ENCODE measurements around the gene ANP32A.

DNA sequence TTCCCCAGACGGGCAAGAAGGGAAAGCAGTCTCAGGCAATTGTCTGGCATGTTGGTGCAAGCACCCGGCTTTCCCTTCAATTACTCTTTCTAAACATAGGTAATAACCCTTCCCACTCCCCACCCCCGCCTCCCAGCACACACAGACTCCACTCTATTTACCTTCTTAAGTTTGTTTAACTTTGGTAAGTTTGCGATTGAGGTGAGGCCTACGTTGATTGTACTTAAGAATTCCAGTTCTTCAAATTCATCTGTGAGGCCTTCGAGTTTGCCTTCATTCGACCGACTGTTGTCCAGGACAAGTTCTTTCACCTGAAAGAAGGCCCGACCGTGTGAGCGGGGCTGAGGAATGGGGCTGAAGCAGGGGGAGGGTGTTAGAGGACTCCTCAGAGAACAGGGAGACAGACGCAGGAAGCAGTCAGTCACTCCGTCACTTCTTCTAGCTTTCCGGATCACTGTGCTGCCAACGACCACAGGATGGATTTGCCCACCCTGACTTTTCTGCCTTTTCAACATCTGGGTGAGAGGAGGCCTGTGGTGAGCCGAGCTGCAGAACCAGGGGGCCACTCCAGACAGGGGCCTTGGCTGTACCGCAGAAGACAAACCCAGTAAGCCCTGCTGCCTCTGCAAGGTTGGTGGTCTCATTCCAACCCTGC lies 33.0 kb downstream of the ANP32A start:
- TF ChIP-seq, protein P1, sequence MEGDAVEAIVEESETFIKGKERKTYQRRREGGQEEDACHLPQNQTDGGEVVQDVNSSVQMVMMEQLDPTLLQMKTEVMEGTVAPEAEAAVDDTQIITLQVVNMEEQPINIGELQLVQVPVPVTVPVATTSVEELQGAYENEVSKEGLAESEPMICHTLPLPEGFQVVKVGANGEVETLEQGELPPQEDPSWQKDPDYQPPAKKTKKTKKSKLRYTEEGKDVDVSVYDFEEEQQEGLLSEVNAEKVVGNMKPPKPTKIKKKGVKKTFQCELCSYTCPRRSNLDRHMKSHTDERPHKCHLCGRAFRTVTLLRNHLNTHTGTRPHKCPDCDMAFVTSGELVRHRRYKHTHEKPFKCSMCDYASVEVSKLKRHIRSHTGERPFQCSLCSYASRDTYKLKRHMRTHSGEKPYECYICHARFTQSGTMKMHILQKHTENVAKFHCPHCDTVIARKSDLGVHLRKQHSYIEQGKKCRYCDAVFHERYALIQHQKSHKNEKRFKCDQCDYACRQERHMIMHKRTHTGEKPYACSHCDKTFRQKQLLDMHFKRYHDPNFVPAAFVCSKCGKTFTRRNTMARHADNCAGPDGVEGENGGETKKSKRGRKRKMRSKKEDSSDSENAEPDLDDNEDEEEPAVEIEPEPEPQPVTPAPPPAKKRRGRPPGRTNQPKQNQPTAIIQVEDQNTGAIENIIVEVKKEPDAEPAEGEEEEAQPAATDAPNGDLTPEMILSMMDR (IDR thresholded peaks at IDR 0.05), result no peak
- TF ChIP-seq POLR2A (IDR thresholded peaks at IDR 0.05), result no peak
